ENCODE data around the gene OR51G1. TPM values are rescaled to one million over a fixed set of nuclear protein-coding genes. Genes with fewer than 3 reads are reported as not detected.

OR51G1 gene
- total and polyA plus RNA-seq, 9 donors, result not detected

- Histone ChIP-seq H3K4me1 (ENCODE audit: insufficient read depth) (no peaks in the 10 kb centered on the region), H3K27me3 (no peaks in the 10 kb centered on the region), H3K9me3 (no peaks in the 10 kb centered on the region), H3K4me3 (no peak overlapping the region), H3K36me3 (no peaks in the 10 kb centered on the region), H3K27ac (no peak overlapping the region)
- DNase-seq, result no peak
- intact Hi-C loops (cut with DNase I), result no loop called here
- 69 to 88% (median 84%) methylated on average over 1 of the region's 1 CpG for WGBS, 3 donors
- TF ChIP-seq CTCF (IDR thresholded peaks at IDR 0.05) (no peak), POLR2A (IDR thresholded peaks at IDR 0.05) (no peak), EP300 (IDR thresholded peaks at IDR 0.05) (no peak)
These were observed 2.3 kb downstream of the OR51G1 start for GRCh38 chr11:4921796-4922195.

DNA sequence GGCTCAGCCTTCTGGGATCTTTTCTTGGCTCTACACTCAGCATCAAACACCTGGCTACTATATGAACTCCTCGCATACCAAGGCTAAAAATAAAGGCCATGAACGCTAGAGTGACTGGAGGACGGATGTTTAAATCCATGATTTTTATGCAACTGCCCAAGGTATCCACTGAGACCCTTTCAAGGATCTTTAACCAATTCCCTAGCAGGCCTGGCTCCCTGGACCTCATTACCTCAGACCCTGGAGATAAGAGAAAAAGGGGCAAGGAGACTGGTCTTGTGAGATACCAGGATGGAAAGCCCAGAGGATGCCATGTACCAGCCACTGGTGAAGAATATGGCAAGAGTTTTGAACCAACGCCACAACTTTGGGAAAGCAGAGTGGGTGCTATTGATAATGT is 4.9 kb downstream of the OR51G1 start, which contains the start of gene OR51G2:
Gene OR51G2 (minus strand): TSS at position 101 of the 400 bp plus-strand sequence. CDS start 3,687 bp downstream, outside the sequence.
- no peak within 1 kb of the TSS for H3K4me3 ChIP-seq
- intact Hi-C loops (cut with DNase I), result no loop called here
- no peaks in the 10 kb centered on the region for H3K36me3 ChIP-seq
- no peak for DNase-seq
- 75 to 82% (median 80%) methylated on average over 4 of the region's 4 CpGs for WGBS, 3 donors
- H3K27ac ChIP-seq, result no peak within 1 kb of the TSS
- no peaks in the 10 kb centered on the region for H3K9me3 ChIP-seq
- TF ChIP-seq EP300 (IDR thresholded peaks at IDR 0.05), result no peak
- no peak for TF ChIP-seq POLR2A (IDR thresholded peaks at IDR 0.05)
- TF ChIP-seq CTCF (IDR thresholded peaks at IDR 0.05), result no peak
- no peaks in the 10 kb centered on the region for H3K4me1 ChIP-seq (ENCODE audit: insufficient read depth)
- H3K27me3 ChIP-seq, result no peaks in the 10 kb centered on the region

GRCh38 chr11:4916581-4916980 is 7.6 kb downstream of the OR51G1 start:
- Histone ChIP-seq H3K27me3 (no peaks in the 10 kb centered on the region), H3K4me3 (no peak overlapping the region), H3K9me3 (no peaks in the 10 kb centered on the region), H3K36me3 (no peaks in the 10 kb centered on the region), H3K4me1 (ENCODE audit: insufficient read depth) (no peaks in the 10 kb centered on the region), H3K27ac (no peak overlapping the region)
- TF ChIP-seq EP300 (IDR thresholded peaks at IDR 0.05) (no peak), CTCF (IDR thresholded peaks at IDR 0.05) (no peak), POLR2A (IDR thresholded peaks at IDR 0.05) (no peak)
- DNase-seq, result no peak
- intact Hi-C loops (cut with DNase I), result no loop called here

- Histone ChIP-seq H3K27ac (no peak within 1 kb of the TSS), H3K27me3 (no peaks in the 10 kb centered on the region), H3K4me3 (no peak within 1 kb of the TSS), H3K9me3 (no peaks in the 10 kb centered on the region), H3K4me1 (ENCODE audit: insufficient read depth) (no peaks in the 10 kb centered on the region), H3K36me3 (no peaks in the 10 kb centered on the region)
- intact Hi-C loops (cut with DNase I), result no loop called here
- no peak for TF ChIP-seq EP300 (IDR thresholded peaks at IDR 0.05)
- TF ChIP-seq CTCF (IDR thresholded peaks at IDR 0.05), result no peak
- TF ChIP-seq POLR2A (IDR thresholded peaks at IDR 0.05), result no peak
- DNase-seq, result no peak
These were observed 20.7 kb downstream of the OR51G1 start, which contains the start of gene OR51A7 for GRCh38 chr11:4903484-4903883. Gene OR51A7 (plus strand): TSS chr11:4903783. CDS start chr11:4907370, 3,587 bp downstream.
